Muscle layer of colon (tissue), 2 donors: ENCODE measurements around the gene IFNGR1.

Source experiments
- H3K27ac ChIP-seq: one replicate; pipeline ENCODE4 v1.7.0; 2013; ENCODE audit warnings: low read depth, mild to moderate bottlenecking, low read length, moderate library complexity
- H3K27me3 ChIP-seq, 2 donors: one replicate each; pipeline ENCODE4 v1.7.0; 2013; ENCODE audit warnings: low read length in 2 of 2, mild to moderate bottlenecking in 2 of 2; ENCODE audit not compliant: insufficient read depth in 2 of 2, control insufficient read depth in 1 of 2
- H3K36me3 ChIP-seq: one replicate; pipeline ENCODE4 v1.7.0; 2013; ENCODE audit warnings: mild to moderate bottlenecking, low read length; ENCODE audit not compliant: insufficient read depth
- H3K4me1 ChIP-seq: one replicate; pipeline ENCODE4 v1.7.0; 2013; ENCODE audit warnings: mild to moderate bottlenecking, low read length; ENCODE audit not compliant: insufficient read depth
- H3K4me3 ChIP-seq, 2 donors: one replicate each; pipeline ENCODE4 v1.7.0; 2013; ENCODE audit warnings: low read length in 2 of 2, low read depth in 1 of 2, mild to moderate bottlenecking in 1 of 2, moderate library complexity in 1 of 2
- H3K9ac ChIP-seq: one replicate; pipeline ENCODE4 v1.7.0; 2013; ENCODE audit warnings: low read length
- H3K9me3 ChIP-seq: one replicate; pipeline ENCODE4 v1.7.0; 2013; ENCODE audit warnings: mild to moderate bottlenecking, low read length
- donor health status: abdominal sarcoma.
- donor health status: Adenocarcinoma of cecum.

IFNGR1 gene

GRCh38 chr6:137172734-137173431 is 46.3 kb downstream of the IFNGR1 start:
- Histone ChIP-seq H3K4me3 (no peak overlapping the region), H3K4me1 (no peaks in the 10 kb centered on the region), H3K27ac (no peak overlapping the region), H3K27me3 (no peaks in the 10 kb centered on the region), H3K9me3 (no peaks in the 10 kb centered on the region), H3K36me3 (no peaks in the 10 kb centered on the region), H3K9ac (no peak overlapping the region)

- no peaks in the 10 kb centered on the region for H3K9me3 ChIP-seq
- no peak overlapping the region for H3K9ac ChIP-seq
- H3K27me3 ChIP-seq = no peaks in the 10 kb centered on the region
- no peaks in the 10 kb centered on the region for H3K36me3 ChIP-seq
- H3K27ac ChIP-seq = no peak overlapping the region
- H3K4me3 ChIP-seq = no peak overlapping the region
- H3K4me1 ChIP-seq = no peaks in the 10 kb centered on the region
Observed at GRCh38 chr6:137171824-137172733, 47.1 kb downstream of the IFNGR1 start.

- H3K27ac ChIP-seq = no peak overlapping the region
- H3K9ac ChIP-seq = no peak overlapping the region
- no peaks in the 10 kb centered on the region for H3K27me3 ChIP-seq
Observed at GRCh38 chr6:137171053-137171374, 48.2 kb downstream of the IFNGR1 start.

GRCh38 chr6:137170266-137171052 is 48.7 kb downstream of the IFNGR1 start:
- Histone ChIP-seq H3K4me1 (no peaks in the 10 kb centered on the region), H3K4me3 (no peak overlapping the region), H3K27me3 (no peaks in the 10 kb centered on the region), H3K36me3 (no peaks in the 10 kb centered on the region), H3K9me3 (no peaks in the 10 kb centered on the region), H3K9ac (no peak overlapping the region), H3K27ac (no peak overlapping the region)

More at GRCh38 chr6:137171053-137171374, 48.2 kb downstream of the IFNGR1 start:
- H3K4me1 ChIP-seq = no peaks in the 10 kb centered on the region
- no peaks in the 10 kb centered on the region for H3K36me3 ChIP-seq
- no peaks in the 10 kb centered on the region for H3K9me3 ChIP-seq
- H3K4me3 ChIP-seq = no peak overlapping the region

- Histone ChIP-seq H3K9ac (no peak overlapping the region), H3K9me3 (no peaks in the 10 kb centered on the region), H3K27me3 (no peaks in the 10 kb centered on the region), H3K4me3 (no peak overlapping the region), H3K27ac (no peak overlapping the region), H3K36me3 (no peaks in the 10 kb centered on the region), H3K4me1 (no peaks in the 10 kb centered on the region)
Observed at GRCh38 chr6:137167702-137168377, 51.3 kb downstream of the IFNGR1 start.

- Histone ChIP-seq H3K9me3 (no peaks in the 10 kb centered on the region), H3K4me1 (no peaks in the 10 kb centered on the region), H3K36me3 (no peaks in the 10 kb centered on the region), H3K4me3 (no peak overlapping the region), H3K27ac (no peak overlapping the region), H3K9ac (no peak overlapping the region), H3K27me3 (no peaks in the 10 kb centered on the region)
Observed at GRCh38 chr6:137166247-137167098, 52.7 kb downstream of the IFNGR1 start.

- Histone ChIP-seq H3K27me3 (no peaks in the 10 kb centered on the region), H3K36me3 (no peaks in the 10 kb centered on the region), H3K4me3 (no peak overlapping the region), H3K27ac (no peak overlapping the region), H3K9me3 (no peaks in the 10 kb centered on the region), H3K9ac (no peak overlapping the region), H3K4me1 (no peaks in the 10 kb centered on the region)
Observed at GRCh38 chr6:137165375-137166246, 53.6 kb downstream of the IFNGR1 start.

GRCh38 chr6:137163732-137164318 is 55.4 kb downstream of the IFNGR1 start:
- Histone ChIP-seq H3K27ac (no peak overlapping the region), H3K4me3 (no peak overlapping the region), H3K4me1 (no peaks in the 10 kb centered on the region), H3K9me3 (no peaks in the 10 kb centered on the region), H3K36me3 (no peaks in the 10 kb centered on the region), H3K27me3 (no peaks in the 10 kb centered on the region), H3K9ac (no peak overlapping the region)

GRCh38 chr6:137162692-137163306 is 56.4 kb downstream of the IFNGR1 start:
- H3K27me3 ChIP-seq = no peaks in the 10 kb centered on the region
- H3K4me1 ChIP-seq = no peaks in the 10 kb centered on the region
- H3K9ac ChIP-seq = no peak overlapping the region
- H3K4me3 ChIP-seq = no peak overlapping the region
- H3K27ac ChIP-seq = no peak overlapping the region
- H3K36me3 ChIP-seq = no peaks in the 10 kb centered on the region
- no peaks in the 10 kb centered on the region for H3K9me3 ChIP-seq
